ENCODE data around the gene PLOD2.
A peak's percentile ranks its signal among the peaks of the same experiment; 100 is the strongest.

Gene PLOD2

GRCh38 chr3:146196789-146197188 is 35.8 kb upstream of the PLOD2 start:
- Mint-ChIP-seq H3K9me3 (no peaks in the 10 kb centered on the region), H3K27ac (no peak overlapping the region)

DNA sequence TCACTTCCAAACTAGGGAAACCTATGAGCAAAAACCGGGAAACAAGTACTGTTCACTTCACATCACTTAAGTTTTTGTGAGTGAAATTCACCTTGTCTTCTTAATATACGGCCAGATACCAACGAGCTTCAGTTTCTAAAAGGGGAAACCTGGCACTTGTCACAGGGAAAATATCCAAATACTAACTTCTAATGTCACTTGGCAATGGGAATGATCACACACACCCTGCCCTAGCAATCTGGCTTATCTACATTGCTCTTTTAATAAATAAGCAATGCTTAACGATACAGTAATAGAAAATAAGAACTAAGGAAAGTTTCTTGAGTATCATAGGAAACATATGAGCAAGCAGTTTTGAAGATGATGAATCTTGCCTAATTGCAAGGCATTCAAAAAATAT is 34.6 kb upstream of the PLOD2 start:
- TF ChIP-seq CTCF (IDR thresholded peaks at IDR 0.05) = no peak
- Mint-ChIP-seq H3K36me3 (ENCODE audit: low read depth) (no peaks in the 10 kb centered on the region), H3K9me3 (no peaks in the 10 kb centered on the region), H3K4me3 (no peak overlapping the region), H3K27ac (no peak overlapping the region), H3K27me3 (ENCODE audit: low read depth, poor library complexity) (peaks cover 3% of the 10 kb centered on the region), H3K4me1 (no peaks in the 10 kb centered on the region)
- no peak for DNase-seq

More at GRCh38 chr3:146196789-146197188, 35.8 kb upstream of the PLOD2 start:
- no peak for DNase-seq
- Mint-ChIP-seq H3K36me3 (ENCODE audit: low read depth) (no peaks in the 10 kb centered on the region), H3K4me1 (no peaks in the 10 kb centered on the region), H3K4me3 (no peak overlapping the region), H3K27me3 (ENCODE audit: low read depth, poor library complexity) (peaks cover 3% of the 10 kb centered on the region)
- TF ChIP-seq CTCF (IDR thresholded peaks at IDR 0.05) = no peak

DNA sequence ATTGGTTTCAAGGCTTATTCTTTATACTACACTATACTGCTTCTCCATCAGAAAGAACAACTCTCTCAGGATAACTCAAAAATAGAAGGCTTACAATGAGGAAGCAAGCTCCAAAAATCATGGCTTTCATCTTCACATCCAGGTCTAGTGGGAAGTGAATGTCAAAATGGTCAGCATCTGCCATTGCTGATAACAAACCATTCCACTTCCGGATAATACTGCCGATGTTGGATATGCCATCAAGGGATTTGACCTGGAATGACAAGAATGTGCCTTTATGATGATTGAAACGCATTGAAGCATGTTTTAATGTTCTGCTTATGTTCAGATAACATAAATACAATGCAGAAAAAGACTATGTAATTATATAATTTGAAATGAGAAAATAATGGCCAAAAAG is 34.0 kb upstream of the PLOD2 start:
- no peaks in the 10 kb centered on the region for H3K4me1 Mint-ChIP-seq
- no peak overlapping the region for H3K4me3 Mint-ChIP-seq
- peaks cover 3% of the 10 kb centered on the region for H3K27me3 Mint-ChIP-seq (ENCODE audit: low read depth, poor library complexity)
- no peaks in the 10 kb centered on the region for H3K9me3 Mint-ChIP-seq
- no peak for DNase-seq
- no peak overlapping the region for H3K27ac Mint-ChIP-seq
- H3K36me3 Mint-ChIP-seq (ENCODE audit: low read depth) = no peaks in the 10 kb centered on the region
- TF ChIP-seq CTCF (IDR thresholded peaks at IDR 0.05) = no peak

DNA sequence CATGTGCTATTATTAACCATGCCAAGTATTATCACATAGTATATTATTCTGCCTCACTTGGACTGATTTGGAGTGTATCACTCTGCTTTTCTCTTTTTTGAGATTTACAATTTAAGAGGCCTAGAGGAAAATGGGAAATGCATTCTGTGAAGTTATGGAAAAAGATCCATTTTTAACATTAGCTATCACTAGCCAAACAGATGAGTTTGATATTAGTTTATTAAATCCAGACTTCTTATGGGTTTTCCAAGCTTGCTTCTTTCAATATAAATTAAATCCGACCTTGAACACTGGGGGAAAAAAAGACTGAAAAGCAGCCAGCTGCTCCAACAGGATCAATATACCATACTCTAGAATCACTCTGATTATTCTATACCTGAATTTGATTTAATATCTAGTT is 30.1 kb upstream of the PLOD2 start:
- Mint-ChIP-seq H3K4me3 (no peak overlapping the region), H3K9me3 (no peaks in the 10 kb centered on the region), H3K27ac (no peak overlapping the region), H3K27me3 (ENCODE audit: low read depth, poor library complexity) (no peaks in the 10 kb centered on the region), H3K36me3 (ENCODE audit: low read depth) (no peaks in the 10 kb centered on the region), H3K4me1 (no peaks in the 10 kb centered on the region)
- no peak for TF ChIP-seq CTCF (IDR thresholded peaks at IDR 0.05)
- DNase-seq = no peak

DNA sequence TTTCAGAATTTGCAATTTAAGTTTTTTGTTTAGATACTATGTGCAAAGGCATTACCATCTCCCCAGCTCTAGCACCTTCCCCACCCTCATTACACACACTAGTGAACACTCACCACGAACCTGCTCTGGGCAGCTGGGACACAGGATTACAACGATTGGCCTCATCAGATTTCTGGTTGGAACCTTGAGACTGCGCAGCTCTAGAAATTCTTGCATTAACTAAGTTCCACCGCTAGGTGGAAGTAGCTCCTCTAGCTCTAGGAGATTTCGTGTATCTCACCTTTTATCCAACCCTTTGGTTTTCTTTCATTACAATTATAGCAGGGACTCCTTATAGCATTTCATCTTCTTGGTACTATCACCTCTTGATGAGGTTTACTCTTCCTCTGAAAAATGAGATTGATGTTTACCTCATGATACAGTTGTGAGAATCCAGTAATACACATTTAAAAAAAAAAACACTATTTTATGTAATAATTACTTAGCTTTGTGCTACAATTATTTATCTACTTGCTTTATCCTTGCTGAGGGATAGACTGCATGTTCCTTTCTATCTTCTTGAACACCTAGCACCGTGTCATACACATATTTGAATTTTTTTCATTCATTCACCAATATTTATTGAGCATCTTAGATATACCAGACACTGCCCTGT is 28.7 kb upstream of the PLOD2 start:
- no peak overlapping the region for H3K4me3 Mint-ChIP-seq
- TF ChIP-seq CTCF (IDR thresholded peaks at IDR 0.05) = peak; percentile 71
- H3K27ac Mint-ChIP-seq = no peak overlapping the region
- no peaks in the 10 kb centered on the region for H3K4me1 Mint-ChIP-seq
- no peaks in the 10 kb centered on the region for H3K27me3 Mint-ChIP-seq (ENCODE audit: low read depth, poor library complexity)
- peak; percentile 22 for DNase-seq
- no peaks in the 10 kb centered on the region for H3K36me3 Mint-ChIP-seq (ENCODE audit: low read depth)
- no peaks in the 10 kb centered on the region for H3K9me3 Mint-ChIP-seq

- Mint-ChIP-seq H3K4me1 (no peaks in the 10 kb centered on the region), H3K36me3 (ENCODE audit: low read depth) (no peaks in the 10 kb centered on the region), H3K27ac (no peak overlapping the region), H3K9me3 (no peaks in the 10 kb centered on the region), H3K27me3 (ENCODE audit: low read depth, poor library complexity) (no peaks in the 10 kb centered on the region), H3K4me3 (no peak overlapping the region)
- peak; percentile 10 for DNase-seq
- TF ChIP-seq CTCF (IDR thresholded peaks at IDR 0.05) = peak; percentile 55
Measured at GRCh38 chr3:146187334-146187950, 26.5 kb upstream of the PLOD2 start.

Data from nephron progenitor cell (in vitro differentiated cells).